Left lobe of liver (tissue), 2 donors: ENCODE data around the gene COA5. TPM values are rescaled to one million over a fixed set of nuclear protein-coding genes. Genes with fewer than 3 reads are reported as not detected.
"Not testable (repeated sequence)": the region's sequence is repeated elsewhere in the genome, so short reads cannot be mapped to it uniquely, and the experiment has no call there.

Experiments used
- ATAC-seq: fragments of 200-7000 bp; cut with Tn5 transposase; one replicate; pipeline ENCODE4 v1.9.1; 2020; ENCODE audit warnings: mild to moderate bottlenecking, moderate library complexity
- DNase-seq: peaks from one replicate; pipeline ENCODE4 v3.0.0-alpha.2; 2020; ENCODE audit warnings: low spot score
- total RNA-seq: library from RNA; stranded (reverse); gene quantifications from one replicate; pipeline ENCODE4 v1.2.1, GENCODE V29; 2021
- donor health status: DM: no; HTN: no; CAD: no; lungs with moderate emphysema.
- donor health status: DM: no; HTN: yes; CAD: no.

The COA5 gene
- total RNA-seq, 1 donor from 2014 or later, result 21.2 TPM

DNA sequence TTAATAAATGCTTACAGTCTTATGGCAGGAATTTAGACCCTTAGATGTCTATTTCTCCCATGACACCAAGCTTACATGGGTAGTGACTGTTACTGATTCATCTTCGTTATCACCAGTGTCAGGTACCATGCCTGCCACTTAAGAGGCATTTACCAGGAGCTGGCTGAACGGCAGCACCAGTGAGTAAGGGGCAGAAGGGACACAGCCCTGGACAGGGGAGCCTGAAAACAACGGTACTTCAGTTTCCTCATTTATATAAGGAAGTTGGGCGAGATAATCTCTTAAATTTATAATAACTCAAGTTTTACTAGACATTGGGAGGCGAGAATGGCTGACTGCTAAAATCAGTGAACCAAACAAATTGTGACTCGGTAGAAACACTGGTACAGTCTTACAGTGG, 1.2 kb downstream of the COA5 start:
- DNase-seq (no peak), ATAC-seq (no peak)

DNA sequence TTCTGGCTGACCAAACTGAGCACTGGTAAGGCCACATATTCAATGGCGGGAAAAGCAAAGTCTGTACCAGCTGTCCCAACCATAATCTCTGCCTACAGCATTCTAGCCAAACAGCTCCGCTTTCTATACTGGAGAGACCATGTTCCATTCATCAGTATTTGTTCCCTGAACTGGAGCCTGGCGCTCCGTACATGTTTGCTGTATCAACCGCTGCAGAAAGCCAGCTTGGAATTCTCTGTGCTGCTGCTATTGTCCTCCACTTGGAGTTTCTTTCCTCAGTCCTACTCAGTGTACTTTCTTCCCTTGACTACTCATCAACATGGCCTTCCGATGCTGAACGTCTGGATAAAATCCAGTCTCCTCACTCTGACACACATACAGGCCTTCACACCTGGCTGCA, 1.9 kb downstream of the COA5 start:
- DNase-seq, result no peak
- no peak for ATAC-seq

DNA sequence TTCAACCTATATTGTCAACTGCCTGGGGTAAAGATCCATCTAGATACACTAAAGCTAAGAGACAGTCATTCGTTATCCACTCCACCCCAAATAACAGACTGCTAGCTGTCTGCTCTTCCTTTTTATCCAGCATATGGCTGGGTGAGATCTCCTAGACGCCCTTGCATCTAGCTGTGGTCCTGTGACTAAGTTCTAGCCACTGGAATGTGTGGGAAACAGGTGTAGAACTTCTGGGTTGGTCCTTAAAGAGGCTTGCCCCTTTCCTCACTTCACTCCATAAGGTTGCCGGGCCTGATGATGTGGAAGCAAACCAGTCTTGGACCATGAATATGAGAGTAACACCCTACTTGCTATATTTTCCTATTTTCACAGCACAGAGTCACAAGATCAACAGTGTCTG, 3.2 kb downstream of the COA5 start:
- ATAC-seq, result no peak
- DNase-seq, result no peak

DNA sequence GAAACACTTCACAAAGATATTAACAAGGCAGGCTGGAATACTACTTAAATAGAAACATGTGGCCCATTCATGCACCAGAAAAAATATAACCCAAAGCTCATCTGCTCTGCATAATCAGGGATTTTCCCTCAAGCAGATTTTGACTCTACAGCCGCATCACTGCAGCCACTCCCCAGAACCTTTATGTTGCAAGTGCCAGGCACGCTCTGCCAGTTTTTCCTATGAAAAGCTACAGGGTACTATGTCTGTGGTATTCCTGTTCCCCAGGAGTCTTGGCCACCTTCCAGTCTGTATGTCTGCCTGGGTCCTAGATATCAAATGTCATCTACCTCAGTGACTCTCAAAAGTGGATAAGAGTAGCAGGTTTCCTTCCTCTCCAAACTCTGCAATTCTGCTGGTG, 3.8 kb downstream of the COA5 start:
- no peak for ATAC-seq
- no peak for DNase-seq

DNA sequence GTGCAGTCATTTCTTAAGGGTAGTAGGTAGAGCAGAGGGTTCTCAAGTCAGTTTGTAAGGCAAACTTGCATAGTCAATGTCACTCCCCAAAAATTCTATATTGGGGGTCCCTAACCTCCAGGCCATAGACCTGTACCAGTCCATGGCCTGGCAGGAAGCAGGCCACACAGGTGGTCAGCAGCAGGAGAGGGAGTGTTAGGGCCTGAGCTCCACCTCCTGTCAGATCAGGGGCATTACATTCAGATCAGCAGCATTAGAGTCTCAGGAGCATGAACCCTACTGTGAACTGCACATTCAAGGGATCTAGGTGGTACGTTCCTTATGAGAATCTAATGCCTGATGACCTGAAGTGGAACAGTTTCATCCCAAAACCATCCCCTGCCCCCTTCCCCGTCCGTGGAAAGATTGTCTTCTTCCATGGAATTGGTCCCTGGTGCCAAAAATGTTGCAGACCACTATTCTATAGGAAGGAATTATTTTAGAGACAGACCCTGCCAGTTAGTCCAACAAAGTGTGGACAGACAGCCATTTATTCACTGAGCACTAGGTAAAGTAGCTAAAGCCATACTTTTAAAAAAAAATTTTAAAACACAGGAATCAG, 6.7 kb downstream of the COA5 start:
- DNase-seq (no peak), ATAC-seq (peak; percentile 93)

DNA sequence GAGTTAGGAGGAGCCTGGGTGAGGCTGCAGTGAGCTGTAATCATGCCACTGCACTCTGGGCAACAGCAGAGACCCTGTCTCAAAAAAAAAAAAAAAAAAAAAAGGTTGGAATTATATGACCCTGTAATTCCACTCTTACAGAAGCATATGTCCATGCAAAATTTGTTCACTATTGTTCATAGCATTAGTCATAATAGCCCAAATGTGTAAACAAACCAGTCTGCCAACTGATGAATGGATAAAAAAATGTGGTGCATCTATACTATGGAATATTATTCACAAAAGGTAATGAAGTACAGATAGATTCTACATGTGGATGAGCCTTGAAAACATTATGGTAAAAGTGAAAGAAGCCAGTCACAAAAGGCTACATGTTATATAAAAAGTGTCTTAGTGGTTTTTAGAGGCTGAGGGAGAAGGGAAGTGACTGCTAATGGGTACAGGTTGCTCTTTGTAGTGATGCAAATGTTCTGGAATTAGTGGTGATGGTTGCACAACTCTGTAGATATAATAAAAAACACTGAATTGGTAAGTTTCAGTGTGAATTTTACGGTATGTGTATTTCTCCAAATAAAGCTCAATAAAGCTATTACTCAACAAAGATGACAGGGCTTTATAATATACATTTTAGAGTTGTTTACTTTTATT, 9.4 kb downstream of the COA5 start:
- DNase-seq, result no peak
- ATAC-seq, result no peak

DNA sequence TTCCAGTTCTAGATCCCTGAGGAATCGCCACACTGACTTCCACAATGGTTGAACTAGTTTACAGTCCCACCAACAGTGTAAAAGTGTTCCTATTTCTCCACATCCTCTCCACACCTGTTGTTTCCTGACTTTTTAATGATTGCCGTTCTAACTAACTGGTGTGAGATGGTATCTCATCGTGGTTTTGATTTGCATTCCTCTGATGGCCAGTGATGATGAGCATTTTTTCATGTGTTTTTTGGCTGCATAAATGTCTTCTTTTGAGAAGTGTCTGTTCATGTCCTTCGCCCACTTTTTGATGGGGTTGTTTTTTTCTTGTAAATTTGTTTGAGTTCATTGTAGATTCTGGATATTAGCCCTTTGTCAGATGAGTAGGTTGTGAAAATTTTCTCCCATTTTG, 13.6 kb downstream of the COA5 start:
- DNase-seq, ATAC-seq: not testable (repeated sequence)

DNA sequence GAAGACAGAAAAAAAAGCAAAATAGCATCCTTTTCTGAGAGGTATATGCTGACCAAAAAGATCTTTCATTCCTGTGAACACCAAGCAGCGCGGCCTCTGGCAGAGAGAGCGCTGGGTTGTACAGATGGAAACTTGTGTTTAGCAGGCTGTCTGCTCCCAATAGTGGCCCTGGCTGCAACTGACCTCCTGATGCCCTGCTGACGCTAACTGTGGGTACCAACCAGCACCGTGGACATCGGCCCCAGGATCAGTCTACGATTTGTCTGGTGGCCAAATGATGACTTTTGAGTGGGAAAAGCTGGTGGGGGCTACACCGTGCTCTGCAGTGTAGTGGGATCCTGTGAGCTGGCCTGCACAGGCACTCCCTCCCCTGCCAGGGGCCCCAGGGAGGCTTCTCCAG, 15.7 kb downstream of the COA5 start:
- peak; percentile 17 for ATAC-seq
- no peak for DNase-seq

DNA sequence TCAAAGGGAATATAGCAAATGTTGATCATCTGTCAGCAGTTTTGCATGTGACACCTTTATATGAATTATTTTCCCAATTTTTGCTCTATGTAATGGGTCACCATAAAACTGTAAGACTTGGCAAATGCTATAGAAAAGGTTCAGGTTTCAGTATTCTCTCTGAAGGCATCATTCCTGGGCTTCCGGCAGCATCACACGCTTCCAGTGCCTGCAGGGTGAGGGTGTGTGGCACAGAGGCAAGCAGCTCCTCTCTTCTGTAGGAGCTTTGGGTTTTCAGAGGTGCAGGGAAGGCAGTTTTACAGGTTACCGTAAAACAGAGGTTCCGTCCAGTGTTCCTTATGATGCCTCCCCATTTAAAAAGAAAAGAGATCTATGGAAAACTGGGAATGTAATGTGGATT, 18.8 kb downstream of the COA5 start:
- no peak for ATAC-seq
- DNase-seq, result peak; percentile 8

DNA sequence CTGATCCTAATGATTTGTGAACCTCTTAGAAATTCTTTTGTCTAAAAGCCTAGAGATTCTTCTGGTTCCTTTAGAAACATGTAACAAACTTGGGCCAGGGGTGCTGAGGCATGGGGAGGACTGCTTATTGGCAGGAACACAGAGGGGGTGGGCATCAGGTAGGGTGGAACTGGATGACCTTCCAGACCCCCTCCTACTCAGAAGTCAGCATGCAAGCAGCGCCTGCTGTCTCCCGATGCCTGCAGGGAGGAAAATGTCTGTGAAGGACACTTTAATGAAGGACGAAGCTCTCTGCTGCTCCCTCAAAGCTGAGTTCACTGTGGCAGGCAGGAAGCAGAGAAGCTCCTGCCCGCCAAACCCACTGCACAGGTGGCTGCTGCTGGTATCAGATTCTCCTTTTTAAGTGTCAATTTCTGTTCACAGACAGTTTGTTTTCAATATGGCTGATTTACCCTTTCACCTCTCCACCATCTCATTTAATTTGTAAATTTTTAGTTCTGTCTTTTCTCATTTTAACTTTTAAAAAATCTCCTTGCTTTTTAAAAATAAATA, 19.4 kb downstream of the COA5 start:
- DNase-seq (no peak), ATAC-seq (no peak)

DNA sequence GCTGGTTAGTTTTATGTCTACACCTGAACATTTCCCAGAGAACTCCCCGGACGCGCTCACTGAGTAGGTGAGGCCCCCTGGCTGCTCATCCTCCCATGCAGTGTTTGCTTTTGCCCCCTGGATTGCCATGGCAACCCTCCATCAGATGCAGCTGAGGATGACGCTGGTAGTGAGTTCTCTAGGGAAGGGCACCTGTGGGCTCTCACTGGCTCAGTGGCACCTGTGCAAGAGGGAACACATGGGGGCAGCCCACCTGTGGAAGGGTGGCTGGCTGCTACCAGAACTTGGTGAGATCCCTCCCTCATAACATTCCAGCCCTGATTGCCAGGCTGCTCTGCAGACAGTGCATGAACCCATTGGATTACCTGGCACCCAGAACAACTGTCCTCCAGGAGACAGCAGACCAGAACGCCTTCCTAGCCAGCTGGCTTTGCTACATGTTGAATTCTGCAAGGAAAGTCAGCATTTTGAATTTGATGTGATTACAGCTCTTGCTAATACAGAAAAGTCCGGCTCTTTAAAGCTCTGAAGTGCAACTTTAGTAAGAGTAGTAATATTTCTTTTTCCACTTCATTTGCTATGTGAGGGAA, 21.7 kb downstream of the COA5 start:
- DNase-seq (peak; percentile 33), ATAC-seq (no peak)

DNA sequence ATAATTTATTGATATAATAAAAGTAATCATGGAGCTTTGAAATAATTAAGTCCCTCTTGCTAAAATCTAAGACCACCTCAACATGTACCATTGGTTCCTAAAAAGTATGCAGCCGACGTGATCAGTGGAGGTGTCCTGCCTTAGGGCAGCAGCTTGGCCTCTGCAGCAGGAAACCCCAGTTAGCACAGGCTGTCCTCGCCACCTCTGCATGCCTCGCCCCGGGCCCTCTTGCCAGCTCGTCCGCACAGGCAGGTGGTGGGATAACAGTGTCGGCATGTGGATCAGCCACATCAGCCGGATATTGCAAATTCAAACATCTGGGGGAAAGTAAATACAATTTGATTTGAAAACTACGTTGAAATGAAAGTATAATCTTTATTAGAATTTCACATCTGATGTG, 22.9 kb downstream of the COA5 start:
- ATAC-seq, result no peak
- no peak for DNase-seq

DNA sequence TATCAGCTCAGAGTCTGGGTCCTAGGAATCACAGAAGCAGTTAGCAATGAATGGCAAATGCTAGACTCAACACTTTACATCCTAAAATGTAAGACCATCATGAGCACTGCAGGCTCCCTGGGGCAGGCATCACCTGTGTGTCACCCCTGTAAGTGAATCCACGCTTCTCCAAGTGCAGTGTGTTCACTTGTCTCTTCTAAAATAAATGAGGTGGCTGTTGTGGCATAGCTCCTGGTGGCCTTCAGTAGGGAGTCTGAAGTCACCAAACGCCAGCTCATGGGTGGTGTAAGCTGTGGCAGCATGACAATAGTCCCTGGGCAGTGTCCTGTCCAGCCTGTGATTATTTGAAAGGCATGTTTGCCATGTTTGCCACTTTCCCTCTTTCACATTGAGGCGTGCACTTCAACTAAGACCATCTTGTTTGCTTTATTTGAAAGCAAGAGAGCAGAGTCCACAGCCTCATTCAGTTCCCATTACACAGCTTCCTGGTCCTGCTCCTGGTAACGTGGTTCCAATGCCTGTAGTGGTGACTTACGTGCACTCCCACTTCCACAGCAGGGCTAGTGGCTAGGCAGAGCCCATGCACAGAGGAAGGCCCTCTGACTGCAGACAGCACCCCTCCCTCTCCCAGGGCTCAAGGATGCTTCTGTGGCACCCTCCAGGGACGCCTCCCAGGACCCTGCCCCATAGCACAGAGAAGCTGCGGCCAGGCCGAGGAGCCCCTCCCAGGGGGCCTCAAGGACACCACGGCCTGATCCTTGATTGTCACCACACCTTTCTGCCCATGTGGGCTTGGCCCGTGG, 24.3 kb downstream of the COA5 start:
- ATAC-seq (peak; percentile 96), DNase-seq (no peak)

DNA sequence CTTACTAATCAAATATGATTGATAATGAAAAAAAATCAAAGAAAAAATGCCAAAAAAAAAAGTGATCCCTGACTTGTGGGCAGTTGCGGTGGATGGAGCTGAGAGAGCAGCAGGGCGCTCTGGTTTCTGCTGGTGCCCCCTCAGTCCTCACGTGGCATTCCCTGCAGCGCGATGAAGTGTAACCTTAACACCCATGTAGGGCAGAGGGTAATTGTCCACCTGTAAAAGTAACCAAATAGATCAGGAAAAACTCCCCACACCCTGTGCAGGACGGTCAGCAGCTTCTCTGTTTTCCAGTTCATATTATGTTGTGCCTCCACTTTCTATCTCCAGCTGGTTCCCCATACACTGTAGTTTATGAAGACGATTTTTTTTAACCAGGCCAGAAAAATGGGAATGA, 25.0 kb downstream of the COA5 start:
- DNase-seq, result no peak
- ATAC-seq, result no peak

DNA sequence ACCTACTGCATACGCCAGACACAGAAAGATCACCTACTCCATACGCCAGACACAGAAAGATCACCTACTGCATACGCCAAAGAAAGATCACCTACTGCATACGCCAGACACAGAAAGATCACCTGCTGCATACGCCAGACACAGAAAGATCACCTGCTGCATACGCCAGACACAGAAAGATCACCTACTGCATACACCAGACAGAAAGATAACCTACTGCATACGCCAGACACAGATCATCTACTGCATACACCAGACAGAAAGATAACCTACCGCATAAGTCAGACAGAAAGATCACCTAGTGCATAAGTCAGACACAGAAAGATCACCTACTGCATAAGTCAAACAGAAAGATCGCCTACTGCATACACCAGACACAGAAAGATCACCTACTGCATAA, 25.8 kb downstream of the COA5 start:
- DNase-seq, result no peak
- ATAC-seq, result no peak

DNA sequence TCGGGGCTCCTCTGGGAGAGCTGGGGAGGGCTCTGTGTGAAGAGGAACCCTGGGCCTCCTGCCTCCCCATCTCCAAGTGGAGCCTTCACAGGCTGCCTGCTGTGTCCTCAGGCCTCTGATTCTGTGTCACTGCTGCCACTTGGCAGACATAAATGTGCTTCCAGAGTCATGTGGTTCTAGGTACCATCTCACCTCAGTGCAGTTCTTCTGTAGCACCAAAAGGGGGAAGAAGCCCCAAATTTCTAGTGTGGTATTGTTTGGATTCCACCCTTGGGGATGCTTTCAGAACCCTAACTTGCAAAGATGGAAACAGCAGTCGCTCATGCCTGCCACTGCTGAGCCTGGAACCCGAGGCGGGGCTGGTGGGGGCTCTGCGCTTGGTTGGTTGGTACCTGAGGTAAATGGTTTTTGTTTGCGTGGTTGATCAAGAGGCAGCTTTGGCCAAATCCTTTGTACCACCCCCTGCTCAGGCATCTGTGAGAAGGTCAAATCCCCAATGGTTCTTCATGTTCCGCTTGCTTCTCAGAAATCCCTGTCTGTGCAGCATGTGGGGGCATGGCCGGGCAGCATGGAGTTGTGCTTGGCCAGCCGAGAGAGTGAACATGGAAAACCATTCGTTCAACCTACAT, 27.5 kb downstream of the COA5 start:
- ATAC-seq (no peak), DNase-seq (no peak)

DNA sequence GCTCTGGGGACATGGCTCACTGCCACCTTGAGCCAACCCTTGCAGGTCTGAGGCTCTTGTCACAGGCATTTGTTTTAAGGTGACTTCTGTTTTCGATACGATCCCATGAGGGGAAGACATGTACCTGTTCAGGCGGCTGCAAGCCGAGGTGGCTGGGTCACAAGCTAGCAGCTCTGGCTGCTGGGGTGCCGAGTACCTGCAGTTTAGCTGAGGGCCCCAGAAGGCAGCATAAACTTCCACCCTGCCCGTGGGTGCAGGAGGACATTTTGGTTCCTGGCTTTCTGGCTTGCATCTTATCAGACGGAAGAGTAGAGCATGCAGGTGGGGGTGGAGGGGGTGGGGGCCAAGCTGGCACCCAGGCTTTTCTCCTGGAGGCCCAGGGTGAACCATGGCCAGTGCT, 28.4 kb downstream of the COA5 start:
- no peak for ATAC-seq
- DNase-seq, result peak; percentile 22

DNA sequence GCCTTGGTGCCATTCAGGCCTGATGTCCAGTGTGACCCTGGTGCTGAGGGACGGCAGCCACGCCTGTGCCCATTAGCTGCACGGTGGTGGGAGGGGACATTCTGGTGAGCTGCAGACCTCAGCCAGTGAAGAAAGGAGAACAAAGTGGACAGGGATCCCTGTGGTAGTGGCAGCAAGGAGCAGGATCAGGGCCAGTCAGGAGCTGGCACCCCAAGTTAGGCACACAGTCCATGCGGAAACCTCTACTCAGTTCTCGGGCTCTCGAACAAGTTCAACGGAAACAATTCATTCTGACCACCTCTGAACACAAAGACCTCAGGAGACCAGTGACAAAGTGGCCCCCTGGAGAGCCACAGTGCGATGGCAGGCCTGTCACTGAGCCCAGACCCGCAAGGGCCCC, 30.1 kb downstream of the COA5 start:
- DNase-seq (peak; percentile 26), ATAC-seq (no peak)

DNA sequence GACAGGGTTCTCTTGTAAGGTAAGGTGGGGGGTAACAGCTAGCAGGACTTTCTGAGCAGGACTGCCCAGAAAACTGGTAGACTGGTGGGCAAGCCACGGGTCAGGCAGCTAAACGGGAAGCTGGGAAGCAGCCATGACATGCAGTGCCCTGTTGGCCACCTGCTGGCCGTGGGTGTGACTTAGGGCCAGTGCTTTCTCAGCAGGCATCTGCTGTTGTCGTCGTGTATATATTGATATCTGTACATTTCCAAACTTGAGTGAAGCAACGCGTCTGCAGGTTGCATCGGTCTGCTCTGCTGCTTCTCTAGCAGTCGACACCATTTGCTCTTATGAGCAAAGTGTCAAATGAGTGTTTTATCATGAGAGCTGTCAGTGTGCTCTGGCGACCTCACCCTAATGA, 31.0 kb downstream of the COA5 start:
- DNase-seq, result peak; percentile 26

DNA sequence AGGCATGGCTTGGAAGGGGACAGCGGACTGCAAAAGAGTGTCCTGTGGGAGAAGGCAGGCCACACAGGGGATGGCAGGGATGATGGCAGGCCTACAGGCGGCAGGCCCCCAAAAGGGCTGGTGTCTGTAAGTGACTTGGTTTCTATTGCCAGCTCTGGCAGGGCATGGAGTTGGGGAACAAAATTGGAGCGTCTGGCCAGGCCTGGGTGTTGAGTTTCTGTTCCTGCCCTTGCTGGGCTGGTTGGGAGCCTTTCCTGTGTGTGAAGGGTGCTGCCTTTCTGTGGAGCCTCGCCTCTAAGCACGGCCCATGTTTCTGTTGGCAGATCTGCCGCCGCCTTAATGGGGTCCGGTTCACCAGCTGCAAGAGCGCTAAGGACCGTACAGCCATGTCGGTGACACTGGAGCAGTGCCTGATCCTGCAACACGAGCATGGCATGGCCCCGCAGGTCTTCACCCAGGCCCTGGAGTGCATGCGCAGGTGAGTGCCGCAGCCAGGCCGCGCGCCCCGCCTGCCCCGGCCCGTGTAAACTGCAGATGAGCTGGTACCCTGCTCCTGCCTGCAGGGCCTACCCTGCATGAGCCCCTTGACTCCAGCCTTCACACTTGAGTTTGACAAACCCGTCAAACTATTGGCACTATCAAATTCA, 31.5 kb downstream of the COA5 start:
- no peak for DNase-seq

More for the DNA sequence above, 31.0 kb downstream of the COA5 start:
- no peak for ATAC-seq

DNA sequence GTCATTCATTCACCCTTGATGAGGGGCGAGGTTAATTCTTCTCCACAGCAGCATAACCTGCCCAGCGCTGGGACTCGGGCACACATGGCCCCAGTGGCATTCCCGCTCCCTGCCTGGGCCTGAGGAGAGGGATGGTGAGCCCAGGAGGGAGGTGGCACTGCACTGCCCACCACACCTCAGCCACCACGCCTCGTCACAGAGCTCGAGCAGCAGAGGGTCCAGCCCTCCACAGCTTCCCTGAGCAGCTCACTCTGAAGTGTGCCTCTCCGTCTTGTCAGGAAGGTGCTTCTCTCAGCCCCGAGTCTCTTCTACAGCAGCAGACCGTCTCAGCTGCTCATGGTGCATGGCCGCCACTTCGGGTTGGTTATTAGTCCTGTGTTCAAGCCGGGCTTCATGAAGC, 34.9 kb downstream of the COA5 start:
- DNase-seq (no peak), ATAC-seq (no peak)

More for the DNA sequence above, 31.5 kb downstream of the COA5 start:
- no peak for ATAC-seq
